ENCODE results near the gene NUDT3.
"Not testable (repeated sequence)": the region's sequence is repeated elsewhere in the genome, so short reads cannot be mapped to it uniquely, and the experiment has no call there.

The NUDT3 gene

GRCh38 chr6:34365781-34366638, 26.5 kb downstream of the NUDT3 start:
- DNase-seq, result not testable (repeated sequence)

DNA sequence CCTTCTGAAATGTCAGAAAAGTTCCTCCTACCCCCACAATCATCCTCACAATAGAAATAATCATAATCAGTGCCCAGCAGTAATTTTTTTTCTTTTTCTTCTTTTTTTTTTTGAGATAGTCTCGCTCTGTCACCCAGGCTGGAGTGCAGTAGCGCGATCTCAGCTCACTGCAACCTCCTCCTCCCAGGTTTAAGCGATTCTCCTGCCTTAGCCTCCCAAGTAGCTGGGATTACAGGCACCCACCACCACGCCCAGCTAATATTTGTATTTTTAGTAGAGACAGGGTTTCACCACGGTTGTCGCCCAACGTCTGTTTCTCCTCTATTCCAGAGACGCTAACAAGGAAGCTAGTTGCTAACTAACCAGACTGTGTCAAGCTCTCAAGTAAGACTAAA, 28.8 kb downstream of the NUDT3 start:
- not testable (repeated sequence) for DNase-seq

- DNase-seq, result no peak
Measured at GRCh38 chr6:34362909-34363680, 29.4 kb downstream of the NUDT3 start.

- DNase-seq, result no peak
Measured at GRCh38 chr6:34362176-34362575, 30.3 kb downstream of the NUDT3 start.

DNA sequence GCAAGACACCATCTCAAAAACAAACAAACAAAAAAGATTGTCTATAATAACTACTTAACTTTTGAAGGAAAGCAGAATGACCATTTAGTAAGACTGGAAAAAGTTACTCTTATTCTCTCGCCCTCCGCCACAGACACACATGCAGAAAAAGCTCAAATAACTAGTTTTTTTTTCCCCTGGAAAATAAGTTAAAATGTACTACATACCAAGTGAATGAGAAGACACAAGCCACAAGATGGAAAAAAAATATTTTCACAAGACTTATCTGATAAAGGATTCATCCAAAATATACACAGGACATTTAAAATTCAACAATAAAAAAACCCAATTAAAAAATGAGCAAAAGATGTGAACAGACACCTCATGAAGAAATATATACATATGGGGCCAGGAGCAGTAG, 31.9 kb downstream of the NUDT3 start:
- DNase-seq, result no peak

DNA sequence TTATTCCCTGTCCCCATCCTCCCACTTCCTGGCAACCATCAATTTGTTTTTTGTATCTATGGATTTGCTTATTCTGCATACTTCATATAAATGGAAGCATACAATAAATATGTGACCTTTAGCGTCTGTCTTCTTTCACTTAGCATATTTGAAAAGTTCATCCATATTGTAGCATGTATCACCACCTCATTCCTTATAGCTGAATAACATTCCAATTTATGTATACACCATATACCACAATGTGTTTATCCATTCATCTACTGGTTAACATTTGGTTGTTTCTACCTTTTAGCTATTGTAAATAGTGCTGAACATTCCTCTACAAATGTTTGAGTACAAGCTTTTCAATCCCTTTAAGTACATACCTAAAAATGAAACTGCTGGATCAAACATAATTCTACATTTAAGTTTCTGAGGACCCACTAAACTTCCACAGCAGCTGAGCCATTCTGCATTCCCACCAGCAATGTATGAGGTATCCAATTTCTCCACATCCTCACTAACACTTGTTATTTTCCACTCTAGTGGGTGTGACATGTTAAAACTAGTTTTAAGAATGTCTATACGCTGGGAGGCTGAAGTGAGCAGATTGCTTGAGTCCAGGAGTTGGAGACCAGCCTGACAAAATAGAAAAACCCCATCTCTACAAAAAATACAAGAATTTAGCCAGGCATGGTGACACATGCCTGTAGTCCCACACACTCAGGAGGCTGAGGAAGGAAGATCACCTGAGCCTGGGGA, 32.9 kb downstream of the NUDT3 start:
- DNase-seq, result no peak

DNA sequence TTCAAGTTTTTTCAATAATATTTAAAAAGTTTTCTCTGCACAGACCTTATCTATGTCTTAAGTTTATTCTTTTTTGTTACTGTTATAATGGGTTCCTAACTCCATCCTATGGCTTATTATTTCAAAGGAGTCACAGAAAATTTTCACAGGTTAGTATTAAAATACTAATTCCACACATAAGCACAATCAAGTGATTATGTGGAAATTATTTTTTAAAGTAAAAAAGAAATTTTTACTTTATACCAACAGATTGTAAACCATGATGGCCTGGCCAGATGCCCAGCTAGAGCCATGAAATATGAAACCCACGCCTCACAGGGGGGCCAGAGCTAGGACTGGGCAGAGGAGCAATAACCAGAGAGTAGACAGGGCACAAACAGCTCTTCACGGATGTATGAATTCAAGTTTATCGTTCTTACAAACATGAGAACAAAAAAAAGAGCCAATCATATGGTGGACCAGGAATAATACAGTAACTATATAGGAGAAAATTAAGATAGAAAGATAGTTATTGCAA, 34.0 kb downstream of the NUDT3 start:
- no peak for DNase-seq

DNA sequence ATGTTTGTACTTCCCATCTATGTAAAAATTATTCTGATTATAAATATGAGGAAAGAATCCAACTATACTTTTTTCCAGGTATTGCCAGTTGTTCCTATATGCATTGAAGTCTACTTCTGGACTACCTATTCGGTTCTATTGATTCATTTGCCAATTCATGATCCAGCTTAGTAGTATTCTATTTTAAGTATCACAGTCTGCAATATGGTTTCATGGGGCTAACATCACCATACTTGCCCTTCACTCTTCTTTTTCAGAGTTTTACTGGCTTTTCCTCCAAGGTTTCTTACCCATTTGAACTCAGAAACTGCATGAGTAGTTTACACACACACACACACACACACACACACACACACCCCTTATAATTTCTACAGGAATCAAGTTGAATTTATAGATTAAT, 34.5 kb downstream of the NUDT3 start:
- DNase-seq, result no peak

- DNase-seq, result no peak
Measured at GRCh38 chr6:34355889-34356288, 36.6 kb downstream of the NUDT3 start.

- DNase-seq, result not testable (repeated sequence)
Measured at GRCh38 chr6:34354230-34354629, 38.2 kb downstream of the NUDT3 start.

DNA sequence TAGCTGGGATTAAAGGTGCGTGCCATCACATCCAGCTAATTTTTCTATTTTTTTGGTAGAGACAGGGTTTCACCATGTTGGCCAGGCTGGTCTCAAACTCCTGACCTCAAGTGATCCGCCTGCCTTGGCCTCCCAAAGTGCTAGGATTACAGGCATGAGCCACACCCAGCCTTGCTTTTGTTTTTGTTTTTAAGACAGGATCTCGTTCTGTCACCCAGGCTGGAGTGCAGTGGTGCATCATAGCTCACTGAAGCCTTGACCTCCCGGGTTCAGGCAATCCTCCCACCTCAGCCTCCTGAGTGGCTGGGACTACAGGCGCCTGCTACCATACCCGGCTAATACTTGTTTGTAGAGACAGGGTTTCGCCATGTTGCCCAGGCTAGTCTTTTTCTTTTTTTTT, 38.9 kb downstream of the NUDT3 start:
- not testable (repeated sequence) for DNase-seq

DNA sequence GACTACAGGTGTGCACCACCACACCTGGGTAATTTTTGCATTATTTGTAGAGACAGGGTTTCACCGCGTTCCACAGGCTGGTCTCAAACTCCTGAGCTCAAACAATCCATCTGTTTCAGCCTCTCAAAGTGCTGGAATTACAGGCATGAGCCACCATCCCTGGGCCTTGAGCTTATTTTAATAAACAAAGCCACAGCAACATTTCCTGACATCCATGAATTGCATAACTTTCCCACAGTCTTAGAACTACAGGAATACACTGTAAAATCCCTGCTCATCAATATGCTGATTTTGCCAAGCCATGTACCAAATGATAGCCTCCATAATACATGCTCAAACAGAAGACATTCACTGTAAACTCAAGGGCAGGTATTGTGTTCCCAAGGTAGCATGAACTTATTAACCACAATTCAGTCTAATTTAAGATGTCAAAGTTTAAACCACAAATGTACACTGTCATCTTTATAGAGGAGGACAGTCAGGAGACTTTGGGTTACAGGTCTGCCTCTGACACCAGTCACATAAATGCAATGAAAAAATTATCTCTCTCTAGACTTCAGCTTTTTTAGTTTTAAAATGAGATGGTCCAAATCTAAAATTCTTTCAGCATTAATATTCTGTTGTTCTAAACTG, 40.0 kb downstream of the NUDT3 start:
- no peak for DNase-seq

DNA sequence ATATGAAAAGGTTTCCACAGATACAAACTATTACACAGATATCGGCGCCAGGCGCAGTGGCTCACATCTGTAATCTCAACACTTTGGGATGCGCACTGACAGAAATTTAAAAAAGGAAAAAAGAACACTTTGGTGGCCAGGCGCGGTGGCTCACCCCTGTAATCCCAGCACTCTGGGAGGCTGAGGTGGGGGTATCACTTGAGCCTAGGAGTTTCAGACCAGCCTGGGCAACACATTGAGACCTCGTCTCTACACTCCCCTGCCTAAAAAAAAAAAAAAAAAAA, 41.6 kb downstream of the NUDT3 start:
- no peak for DNase-seq

DNA sequence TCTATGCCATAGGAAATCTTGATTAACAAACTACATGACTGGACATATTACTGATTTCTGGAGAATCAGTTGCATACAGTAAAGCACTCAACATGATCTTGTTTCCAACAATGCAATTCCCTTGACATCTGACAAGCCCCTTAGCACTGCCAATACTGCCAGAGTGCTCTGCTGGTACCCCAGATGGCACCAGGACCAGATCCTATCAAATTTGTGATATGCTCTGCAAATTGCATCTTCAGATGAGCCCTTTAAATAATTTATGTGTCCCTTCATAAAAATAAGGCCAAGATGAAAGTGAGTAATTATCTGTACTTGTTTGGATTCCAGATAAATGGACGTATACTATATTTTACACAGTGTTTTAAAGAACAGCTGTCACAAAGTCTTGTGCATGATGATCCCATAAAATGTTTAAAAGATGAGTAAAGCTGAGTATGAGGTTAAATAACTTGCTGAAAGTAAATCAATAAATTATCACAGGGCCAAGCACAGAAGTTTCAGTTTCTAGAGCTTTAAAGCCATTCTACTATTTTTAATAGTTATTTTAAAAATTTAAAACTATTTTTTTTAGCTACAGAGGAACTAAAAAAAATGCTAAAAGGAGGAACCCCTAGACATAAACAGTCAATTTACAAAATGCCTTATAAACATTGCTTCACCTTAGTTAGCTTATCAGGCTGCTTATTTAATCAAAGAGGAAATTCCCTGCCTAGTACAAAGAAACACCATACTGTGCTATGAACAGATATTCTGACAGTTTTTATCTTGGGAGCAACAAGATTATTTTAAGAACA, 42.1 kb downstream of the NUDT3 start:
- no peak for DNase-seq

DNA sequence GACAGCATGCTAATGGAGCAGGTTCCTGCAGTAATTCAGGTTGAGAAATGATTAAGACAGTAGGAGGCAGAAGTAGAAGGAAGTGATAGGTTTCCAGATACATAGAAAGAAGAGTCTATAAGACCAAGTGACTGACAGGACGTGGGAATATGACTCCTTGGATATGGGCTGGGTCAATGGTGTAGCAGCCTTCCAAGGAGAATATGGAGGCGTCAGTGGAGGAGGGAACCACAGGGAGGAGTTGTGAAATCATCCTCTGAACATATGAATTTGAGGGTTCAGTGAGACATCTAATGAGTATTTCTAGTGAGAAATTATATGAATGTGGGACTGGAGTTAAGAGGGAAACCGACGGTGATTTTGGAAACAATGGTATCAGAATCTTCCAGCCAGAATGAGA, 43.3 kb downstream of the NUDT3 start:
- no peak for DNase-seq

- no peak for DNase-seq
Measured at GRCh38 chr6:34347303-34347702, 45.2 kb downstream of the NUDT3 start.

DNA sequence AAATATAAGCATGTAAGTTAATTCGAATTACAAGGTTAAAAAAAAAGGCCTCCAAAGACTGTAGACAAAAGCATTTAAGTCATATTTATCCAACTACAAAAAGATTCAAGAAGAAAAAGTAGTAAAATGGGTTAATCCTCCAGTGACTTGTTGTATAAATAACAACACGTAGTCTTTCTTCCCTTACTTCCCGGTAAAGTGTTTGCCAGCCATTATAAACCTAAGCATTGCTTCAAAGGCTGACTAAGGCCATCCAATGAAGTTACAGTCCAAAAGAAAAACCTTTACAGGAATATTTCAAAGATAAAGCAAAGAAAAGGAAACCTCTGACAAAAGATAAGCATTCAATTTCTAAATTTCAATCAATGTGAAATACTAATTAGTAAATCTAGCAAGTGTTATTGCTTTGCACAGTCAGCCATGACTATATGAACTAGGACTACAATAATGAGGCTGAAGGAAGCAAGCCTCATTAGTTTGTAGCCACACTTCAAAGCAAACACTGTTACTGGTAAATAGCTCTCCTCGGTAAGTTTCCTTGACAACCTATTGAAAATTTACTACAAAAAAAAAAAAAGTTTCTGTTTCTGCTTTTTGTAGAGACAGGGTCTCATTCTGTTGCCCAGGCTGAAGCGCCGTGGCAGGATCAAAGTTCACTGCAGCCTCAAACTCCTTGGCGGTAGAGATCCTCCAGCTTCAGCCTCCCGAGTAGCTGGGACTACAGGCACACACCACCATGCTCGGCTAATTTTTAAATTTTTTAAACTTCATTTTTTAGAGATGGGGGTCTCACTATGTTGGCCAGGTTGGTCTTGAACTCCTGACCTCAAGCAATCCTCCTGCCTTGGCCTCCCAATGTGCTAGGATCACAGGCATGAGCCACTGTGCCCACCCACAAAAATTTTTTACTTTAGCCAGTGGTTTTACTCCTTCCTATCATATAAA, 46.0 kb downstream of the NUDT3 start:
- DNase-seq, result no peak

- no peak for DNase-seq
Measured at GRCh38 chr6:34343806-34344205, 48.7 kb downstream of the NUDT3 start.

GRCh38 chr6:34342247-34342646, 50.2 kb downstream of the NUDT3 start:
- DNase-seq, result no peak

- DNase-seq, result no peak
Measured at GRCh38 chr6:34341481-34341971, 50.9 kb downstream of the NUDT3 start.
